H9 (cell line): Measurements from ENCODE around the gene APP. TPM values are rescaled to one million over a fixed set of nuclear protein-coding genes. Genes with fewer than 3 reads are reported as not detected.

ENCODE experiments used
- DNase-seq: peaks from one replicate; pipeline ENCODE4 v3.0.0-alpha.2; 2017
- H2AFZ ChIP-seq: one replicate; pipeline ENCODE4 v1.6.1; 2013; ENCODE audit warnings: mild to moderate bottlenecking, low read length, control low read depth, moderate library complexity
- H2AK5ac ChIP-seq: 2 replicates; pipeline ENCODE4 v1.6.1; 2013; ENCODE audit warnings: low read length, control low read depth, mixed read lengths; ENCODE audit not compliant: insufficient read length
- H2BK120ac ChIP-seq: one replicate; pipeline ENCODE4 v1.6.1; 2013; ENCODE audit warnings: low read depth, mild to moderate bottlenecking, low read length, control low read depth, inconsistent platforms; ENCODE audit not compliant: poor library complexity, severe bottlenecking
- H2BK12ac ChIP-seq: 2 replicates; pipeline ENCODE4 v1.6.1; 2013; ENCODE audit warnings: low read length, control low read depth, mixed read lengths, low read depth; ENCODE audit not compliant: insufficient read length
- H2BK15ac ChIP-seq: 2 replicates; pipeline ENCODE4 v1.6.1; 2013; ENCODE audit warnings: low read depth, low read length, control low read depth
- H2BK20ac ChIP-seq: one replicate; pipeline ENCODE4 v1.6.1; 2013; ENCODE audit warnings: low read depth, mild to moderate bottlenecking, low read length, control low read depth, inconsistent platforms; ENCODE audit not compliant: poor library complexity, severe bottlenecking
- H2BK5ac ChIP-seq: 2 replicates; pipeline ENCODE4 v1.6.1; 2013; ENCODE audit warnings: low read length, control low read depth, mixed read lengths; ENCODE audit not compliant: insufficient read length
- H3K14ac ChIP-seq: 2 replicates; pipeline ENCODE4 v1.6.1; 2013; ENCODE audit warnings: low read length, control low read depth; ENCODE audit not compliant: insufficient read depth
- H3K18ac ChIP-seq: 2 replicates; pipeline ENCODE4 v1.6.1; 2013; ENCODE audit warnings: low read depth, mild to moderate bottlenecking, mixed read lengths, low read length, control low read depth; ENCODE audit not compliant: insufficient read length
- H3K23ac ChIP-seq: 2 replicates; pipeline ENCODE4 v1.6.1; 2013; ENCODE audit warnings: low read length, control low read depth, mixed read lengths, low read depth; ENCODE audit not compliant: insufficient read length
- H3K23me2 ChIP-seq: 2 replicates; pipeline ENCODE4 v1.6.1; 2013; ENCODE audit warnings: low read depth, mild to moderate bottlenecking, mixed read lengths, low read length, control low read depth; ENCODE audit not compliant: insufficient read length, poor library complexity, severe bottlenecking
- H3K27ac ChIP-seq: 2 replicates; pipeline ENCODE4 v1.5.1; 2013; ENCODE audit warnings: low read length, control low read depth, mixed read lengths, low read depth; ENCODE audit not compliant: insufficient read length
- H3K27me3 ChIP-seq: 2 replicates; pipeline ENCODE4 v1.6.1; 2013; ENCODE audit warnings: low read length, control low read depth, inconsistent platforms; ENCODE audit not compliant: insufficient read depth
- H3K4ac ChIP-seq: 2 replicates; pipeline ENCODE4 v1.6.1; 2013; ENCODE audit warnings: low read depth, mild to moderate bottlenecking, control low read depth, inconsistent platforms, low read length, moderate library complexity
- H3K4me1 ChIP-seq: 2 replicates; pipeline ENCODE4 v1.6.1; 2013; ENCODE audit warnings: low read length, control low read depth, inconsistent platforms; ENCODE audit not compliant: insufficient read depth
- H3K4me2 ChIP-seq: 2 replicates; pipeline ENCODE4 v1.6.1; 2013; ENCODE audit warnings: low read length, control low read depth, mixed read lengths; ENCODE audit not compliant: insufficient read length, insufficient read depth
- H3K56ac ChIP-seq: 2 replicates; pipeline ENCODE4 v1.6.1; 2013; ENCODE audit warnings: low read depth, mild to moderate bottlenecking, mixed read lengths, low read length, control low read depth; ENCODE audit not compliant: insufficient read length
- H3K79me1 ChIP-seq: 2 replicates; pipeline ENCODE4 v1.6.1; 2013; ENCODE audit warnings: low read depth, mild to moderate bottlenecking, moderate library complexity, low read length, control low read depth, inconsistent platforms; ENCODE audit not compliant: insufficient read depth, poor library complexity, severe bottlenecking
- H3K79me2 ChIP-seq: 2 replicates; pipeline ENCODE4 v1.6.1; 2013; ENCODE audit warnings: low read length, control low read depth, inconsistent platforms; ENCODE audit not compliant: insufficient read depth
- H3K9ac ChIP-seq: 2 replicates; pipeline ENCODE4 v1.6.1; 2013; ENCODE audit warnings: low read length, control low read depth, mixed read lengths; ENCODE audit not compliant: insufficient read length; ENCODE audit errors: extremely low read depth
- H3K9me3 ChIP-seq: one replicate; pipeline ENCODE4 v1.6.1; 2013; ENCODE audit warnings: low read depth, low read length, inconsistent platforms; ENCODE audit not compliant: control insufficient read depth
- H3T11ph ChIP-seq: one replicate; pipeline ENCODE4 v1.6.1; 2013; ENCODE audit warnings: mild to moderate bottlenecking, low read length, control low read depth, inconsistent platforms
- H4K20me1 ChIP-seq: one replicate; pipeline ENCODE4 v1.6.1; 2013; ENCODE audit not compliant: control insufficient read depth, insufficient read length, insufficient read depth
- H4K5ac ChIP-seq: 2 replicates; pipeline ENCODE4 v1.6.1; 2013; ENCODE audit warnings: low read depth, mild to moderate bottlenecking, mixed read lengths, low read length, control low read depth; ENCODE audit not compliant: insufficient read length
- H4K8ac ChIP-seq: replicated peaks from 2 replicates; pipeline ENCODE4 v1.6.1; 2013; ENCODE audit warnings: low read length, control low read depth, mixed read lengths, low read depth; ENCODE audit not compliant: insufficient read length
- H4K91ac ChIP-seq: 2 replicates; pipeline ENCODE4 v1.6.1; 2013; ENCODE audit warnings: low read depth, mild to moderate bottlenecking, moderate library complexity, mixed read lengths, low read length, control low read depth; ENCODE audit not compliant: insufficient read length
- H3K27ac Mint-ChIP-seq, 3 experiments: 2 replicates in 2 of 3; 3 replicates in 1 of 3; pipeline ENCODE4 v1.8.0; 2020 to 2021; ENCODE audit warnings: mixed read lengths in 3 of 3, mild to moderate bottlenecking in 1 of 3, moderate library complexity in 1 of 3
- H3K27me3 Mint-ChIP-seq: 2 replicates; pipeline ENCODE4 v1.8.0; 2021; ENCODE audit warnings: low read depth, mild to moderate bottlenecking, moderate library complexity, mixed read lengths
- H3K36me3 Mint-ChIP-seq, 3 experiments: 2 replicates in 2 of 3; 3 replicates in 1 of 3; pipeline ENCODE4 v1.8.0; 2020 to 2021; ENCODE audit warnings: low read depth in 3 of 3, mixed read lengths in 3 of 3; ENCODE audit not compliant: insufficient read depth in 1 of 3
- H3K4me1 Mint-ChIP-seq, 2 experiments: 2 replicates each; pipeline ENCODE4 v1.8.0; 2020; ENCODE audit warnings: mixed read lengths in 2 of 2
- H3K4me3 Mint-ChIP-seq, 2 experiments: 2 replicates in 1 of 2; 3 replicates in 1 of 2; pipeline ENCODE4 v1.8.0; 2020 to 2021; ENCODE audit warnings: mild to moderate bottlenecking in 2 of 2, mixed read lengths in 2 of 2, moderate library complexity in 1 of 2
- H3K9me3 Mint-ChIP-seq, 2 experiments: 2 replicates in 1 of 2; 3 replicates in 1 of 2; pipeline ENCODE4 v1.8.0; 2020; ENCODE audit warnings: mild to moderate bottlenecking in 2 of 2, mixed read lengths in 2 of 2, moderate library complexity in 1 of 2
- CTCF ChIP-seq: fragments of 200-600 bp; sonication (generic); conservative IDR thresholded peaks from 3 replicates; pipeline ENCODE4 v1.8.0; 2021; ENCODE audit warnings: antibody characterized with exemption, mild to moderate bottlenecking
- WGBS: extraction: QIAGEN DNeasy Blood & Tissue Kit; methylation state at CpG from one replicate; pipeline ENCODE4 v1.1.7; 2013; ENCODE audit warnings: missing lambda C conversion rate, low lambda C conversion rate, mixed read lengths; ENCODE audit not compliant: insufficient read length; ENCODE audit errors: extremely low coverage; 5-methylcytosine and 5-hydroxymethylcytosine counted together
- total RNA-seq: library from RNA; stranded (reverse); gene quantifications from 2 replicates; pipeline ENCODE4 v1.2.1, GENCODE V29; 2021

Gene APP
- total RNA-seq, 1 experiment from 2014 or later: 380 TPM

GRCh38 chr21:26127073-26127814, 43.3 kb downstream of the APP start:
- no peak overlapping the region for H3K9ac ChIP-seq
- no peaks in the 10 kb centered on the region for H4K20me1 ChIP-seq
- H3K27ac ChIP-seq: no peak overlapping the region
- H3K4me1 Mint-ChIP-seq: peaks cover 68 to 69% of the 10 kb centered on the region in 2 experiments
- H3K4ac ChIP-seq: no peak overlapping the region
- peaks cover 4% of the 10 kb centered on the region for H3K79me1 ChIP-seq
- H3K9me3 ChIP-seq: no peaks in the 10 kb centered on the region
- H3K27ac Mint-ChIP-seq: peak overlapping the region in 2 of 3 experiments; percentile 3 to 17; a peak in 1 of 7 replicates
- H3K56ac ChIP-seq: no peak overlapping the region
- no peak overlapping the region for H3K18ac ChIP-seq
- no peak overlapping the region for H4K91ac ChIP-seq
- no peak overlapping the region for H2BK5ac ChIP-seq
- peaks cover 0 to 2% (median 0%) of the 10 kb centered on the region in 3 experiments; a peak in 2 of 7 replicates for H3K36me3 Mint-ChIP-seq
- no CpG with 5 or more reads among the region's 1 CpG for WGBS
- no peak overlapping the region for H3K4me2 ChIP-seq
- no peaks in the 10 kb centered on the region for H3K9me3 Mint-ChIP-seq
- H3K79me2 ChIP-seq: peaks cover 37% of the 10 kb centered on the region; the same call in 1 of the 2 replicates
- H3K27me3 Mint-ChIP-seq: no peaks in the 10 kb centered on the region
- H3K23ac ChIP-seq: no peak overlapping the region
- no peak overlapping the region for H3K14ac ChIP-seq
- H3K4me3 Mint-ChIP-seq: no peak overlapping the region
- DNase-seq: no peak
- H2AK5ac ChIP-seq: no peak overlapping the region
- no peak for TF ChIP-seq CTCF
- H2BK15ac ChIP-seq: no peak overlapping the region
- no peak overlapping the region for H3T11ph ChIP-seq
- H3K23me2 ChIP-seq: no peaks in the 10 kb centered on the region
- no peak overlapping the region for H2BK120ac ChIP-seq
- H2AFZ ChIP-seq: no peak overlapping the region
- H4K5ac ChIP-seq: no peak overlapping the region
- no peak overlapping the region for H2BK12ac ChIP-seq
- H3K27me3 ChIP-seq: no peaks in the 10 kb centered on the region
- no peak overlapping the region for H4K8ac ChIP-seq
- peaks cover 23% of the 10 kb centered on the region for H3K4me1 ChIP-seq
- H2BK20ac ChIP-seq: no peak overlapping the region
